ENCODE results near the gene CDH23.

GRCh38 chr10:71492872-71493271 is 96.2 kb downstream of the CDH23 start:
- TF ChIP-seq, protein P1, sequence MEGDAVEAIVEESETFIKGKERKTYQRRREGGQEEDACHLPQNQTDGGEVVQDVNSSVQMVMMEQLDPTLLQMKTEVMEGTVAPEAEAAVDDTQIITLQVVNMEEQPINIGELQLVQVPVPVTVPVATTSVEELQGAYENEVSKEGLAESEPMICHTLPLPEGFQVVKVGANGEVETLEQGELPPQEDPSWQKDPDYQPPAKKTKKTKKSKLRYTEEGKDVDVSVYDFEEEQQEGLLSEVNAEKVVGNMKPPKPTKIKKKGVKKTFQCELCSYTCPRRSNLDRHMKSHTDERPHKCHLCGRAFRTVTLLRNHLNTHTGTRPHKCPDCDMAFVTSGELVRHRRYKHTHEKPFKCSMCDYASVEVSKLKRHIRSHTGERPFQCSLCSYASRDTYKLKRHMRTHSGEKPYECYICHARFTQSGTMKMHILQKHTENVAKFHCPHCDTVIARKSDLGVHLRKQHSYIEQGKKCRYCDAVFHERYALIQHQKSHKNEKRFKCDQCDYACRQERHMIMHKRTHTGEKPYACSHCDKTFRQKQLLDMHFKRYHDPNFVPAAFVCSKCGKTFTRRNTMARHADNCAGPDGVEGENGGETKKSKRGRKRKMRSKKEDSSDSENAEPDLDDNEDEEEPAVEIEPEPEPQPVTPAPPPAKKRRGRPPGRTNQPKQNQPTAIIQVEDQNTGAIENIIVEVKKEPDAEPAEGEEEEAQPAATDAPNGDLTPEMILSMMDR (IDR thresholded peaks at IDR 0.05; ENCODE audit: low read length) = no peak
- no peak for TF ChIP-seq EZH2 (optimal IDR thresholded peaks at IDR 0.05; ENCODE audit: low read depth, low read length)

Data from MM.1S (cell line).